Prostate gland (tissue), 2 donors: ENCODE measurements around the gene MYL12B. TPM values are rescaled to one million over a fixed set of nuclear protein-coding genes. Genes with fewer than 3 reads are reported as not detected.

ENCODE experiments used
- DNase-seq: peaks from one replicate; pipeline ENCODE4 v3.0.0-alpha.2; 2019; ENCODE audit warnings: low spot score
- H3K27ac ChIP-seq, 2 donors: fragments of 200-600 bp; sonication (generic); 2 replicates each; pipeline ENCODE4 v1.5.1; 2017 to 2019
- H3K27me3 ChIP-seq: fragments of 200-600 bp; sonication (generic); replicated peaks from 2 replicates; pipeline ENCODE4 v1.5.1; 2019; ENCODE audit not compliant: insufficient read depth
- H3K36me3 ChIP-seq, 2 donors: fragments of 200-600 bp; sonication (generic); 1 replicate in 1 of 2; 2 replicates in 1 of 2; pipeline versions ENCODE4 v1.5.1 to v1.8.1; 2017 to 2019
- H3K4me1 ChIP-seq: fragments of 200-600 bp; sonication (generic); replicated peaks from 2 replicates; pipeline ENCODE4 v1.5.1; 2019
- H3K4me3 ChIP-seq, 2 donors: fragments of 200-600 bp; sonication (generic); 2 replicates each; pipeline ENCODE4 v1.5.1; 2017 to 2019
- H3K9me3 ChIP-seq: fragments of 200-600 bp; sonication (generic); 2 replicates; pipeline ENCODE4 v1.5.1; 2017
- POLR2A ChIP-seq: fragments of 450-650 bp; IDR thresholded peaks from one replicate; pipeline ENCODE4 v1.6.1; 2016; ENCODE audit warnings: antibody characterized with exemption, mild to moderate bottlenecking
- POLR2AphosphoS5 ChIP-seq: sonication (generic); formaldehyde crosslinking; IDR thresholded peaks from one replicate; pipeline ENCODE4 v1.6.1; 2017; ENCODE audit warnings: antibody characterized with exemption
- WGBS: methylation state at CpG from one replicate; pipeline ENCODE4 v1.1.5; 2018; 5-methylcytosine and 5-hydroxymethylcytosine counted together
- intact Hi-C: fragments of 100-400 bp; cut with DNase I; formaldehyde crosslinking; loops from one replicate; pipeline ENCODE4 v1.14.2; 2022
- total RNA-seq, 2 donors: library from RNA; depleted of rRNA; stranded (reverse); fragments of >200 nt; gene quantifications; one replicate each; pipeline ENCODE4 v1.1.0, GENCODE V29; 2016
- TF ChIP-seq, protein P1 (sequence below), 4 experiments: fragments of 200-600 bp in 2 of 4; fragments of 450-650 bp in 2 of 4; sonication (generic) in 2 of 4; IDR thresholded peaks; 1 replicate in 3 of 4; 2 replicates in 1 of 4; pipeline ENCODE4 v1.5.1; 2016 to 2019; ENCODE audit warnings: antibody characterized with exemption in 4 of 4, mild to moderate bottlenecking in 2 of 4, moderate library complexity in 2 of 4

Gene MYL12B
- total RNA-seq, 2 donors from 2014 or later, result 254 to 310 TPM

DNA sequence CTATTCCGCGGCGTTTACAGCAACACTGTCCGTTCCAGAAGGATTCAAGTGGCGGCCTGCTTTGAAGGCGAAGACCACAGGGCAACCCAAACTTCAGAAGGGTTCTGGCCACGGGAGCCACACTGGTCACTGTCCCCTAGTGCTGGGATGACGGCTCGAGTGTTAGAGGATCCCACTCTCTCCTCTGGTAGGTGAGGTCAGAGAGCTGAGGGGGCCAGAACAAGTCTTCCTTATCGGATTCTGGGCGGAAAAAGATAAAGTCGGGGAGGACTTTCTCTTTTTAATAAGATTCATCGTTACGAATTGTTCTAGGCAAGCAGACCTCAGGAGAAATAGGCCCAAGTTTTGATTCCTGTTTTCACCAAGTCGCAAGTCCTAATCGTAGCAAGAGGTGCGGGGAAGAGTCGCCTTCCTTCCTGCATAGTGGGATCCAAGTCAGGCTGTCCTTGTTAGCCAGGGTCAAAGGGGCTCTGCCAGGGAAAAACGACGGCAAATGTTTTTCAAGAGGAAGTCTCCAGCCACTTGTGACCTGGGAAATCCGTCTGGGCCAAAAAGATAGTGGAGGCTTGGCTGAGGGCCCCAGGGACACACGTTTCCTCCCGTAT lies 15.2 kb upstream of the MYL12B start:
- H3K4me1 ChIP-seq, result no peaks in the 10 kb centered on the region
- 56% methylated on average over 23 of the region's 23 CpGs for WGBS
- H3K27ac ChIP-seq, result peak overlapping the region; percentile 99
- TF ChIP-seq POLR2A (no peak), POLR2AphosphoS5 (no peak)
- TF ChIP-seq, protein P1, sequence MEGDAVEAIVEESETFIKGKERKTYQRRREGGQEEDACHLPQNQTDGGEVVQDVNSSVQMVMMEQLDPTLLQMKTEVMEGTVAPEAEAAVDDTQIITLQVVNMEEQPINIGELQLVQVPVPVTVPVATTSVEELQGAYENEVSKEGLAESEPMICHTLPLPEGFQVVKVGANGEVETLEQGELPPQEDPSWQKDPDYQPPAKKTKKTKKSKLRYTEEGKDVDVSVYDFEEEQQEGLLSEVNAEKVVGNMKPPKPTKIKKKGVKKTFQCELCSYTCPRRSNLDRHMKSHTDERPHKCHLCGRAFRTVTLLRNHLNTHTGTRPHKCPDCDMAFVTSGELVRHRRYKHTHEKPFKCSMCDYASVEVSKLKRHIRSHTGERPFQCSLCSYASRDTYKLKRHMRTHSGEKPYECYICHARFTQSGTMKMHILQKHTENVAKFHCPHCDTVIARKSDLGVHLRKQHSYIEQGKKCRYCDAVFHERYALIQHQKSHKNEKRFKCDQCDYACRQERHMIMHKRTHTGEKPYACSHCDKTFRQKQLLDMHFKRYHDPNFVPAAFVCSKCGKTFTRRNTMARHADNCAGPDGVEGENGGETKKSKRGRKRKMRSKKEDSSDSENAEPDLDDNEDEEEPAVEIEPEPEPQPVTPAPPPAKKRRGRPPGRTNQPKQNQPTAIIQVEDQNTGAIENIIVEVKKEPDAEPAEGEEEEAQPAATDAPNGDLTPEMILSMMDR (IDR thresholded peaks at IDR 0.05), result no peak
- H3K9me3 ChIP-seq, result no peaks in the 10 kb centered on the region
- H3K4me3 ChIP-seq, result peak overlapping the region; percentile 91 to 96
- intact Hi-C loops, result loop anchor here (2.0 to 5.0 kb wide), 4 partner anchors 94 to 314 kb away; partner anchors contain the start of gene LPIN2
- H3K27me3 ChIP-seq, result no peaks in the 10 kb centered on the region
- DNase-seq, result no peak
- no peaks in the 10 kb centered on the region for H3K36me3 ChIP-seq

DNA sequence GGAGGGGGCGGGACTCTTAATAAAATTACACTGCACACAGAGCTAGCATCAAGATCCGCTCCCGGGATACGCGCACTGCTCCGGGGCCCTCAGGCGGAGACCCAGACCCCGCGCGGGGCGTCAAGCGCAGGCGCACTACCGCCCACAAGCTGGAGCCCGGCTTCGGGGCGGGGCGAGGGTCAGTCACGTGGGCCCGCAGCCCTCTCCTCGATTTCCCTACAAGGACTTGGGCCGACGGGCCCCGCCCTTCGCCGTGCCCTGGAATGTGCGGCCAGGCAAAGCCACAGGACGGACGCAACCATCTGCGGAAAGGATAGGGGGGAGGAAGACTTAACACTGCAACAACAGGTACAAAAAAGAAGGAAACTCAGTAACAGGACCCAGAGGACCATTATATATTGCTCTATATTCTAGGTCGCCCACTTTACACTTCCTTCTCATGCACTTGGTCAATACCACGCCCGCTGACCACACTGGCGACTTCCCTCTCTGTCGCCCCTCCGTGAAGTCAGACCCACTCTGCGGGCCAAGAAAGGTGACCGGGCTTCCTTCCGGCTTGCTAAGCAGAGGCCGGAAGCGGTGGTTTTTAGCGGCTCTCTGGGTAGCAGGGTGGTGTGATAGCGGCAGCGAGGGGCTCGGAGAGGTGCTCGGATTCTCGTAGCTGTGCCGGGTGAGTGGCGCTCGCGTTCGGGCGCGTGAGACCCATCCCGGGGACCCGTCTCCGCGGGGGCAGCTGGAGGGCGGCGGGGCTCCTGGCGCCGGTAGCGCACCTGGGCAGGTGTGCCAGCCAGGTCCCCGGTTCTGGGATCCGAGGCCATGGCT lies 14.5 kb upstream of the MYL12B start, which contains the start of gene MYL12A:
Gene MYL12A, plus strand, starts transcription at position 562 of the 822 bp plus-strand sequence. CDS start 5,447 bp downstream, outside the sequence.
- H3K4me1 ChIP-seq, result no peaks in the 10 kb centered on the region
- DNase-seq, result peak; percentile 97
- TF ChIP-seq POLR2A (peak; percentile 86), POLR2AphosphoS5 (peak; percentile 92)
- TF ChIP-seq, protein P1 (IDR thresholded peaks at IDR 0.05), result no peak
- H3K36me3 ChIP-seq, result no peaks in the 10 kb centered on the region
- no peaks in the 10 kb centered on the region for H3K9me3 ChIP-seq
- intact Hi-C loops, result loop anchor here (2.0 to 5.0 kb wide), 4 partner anchors 95 to 315 kb away; partner anchors contain the start of gene LPIN2
- peak within 1 kb of the TSS; percentile 91 to 96 for H3K4me3 ChIP-seq
- H3K27ac ChIP-seq, result peak within 1 kb of the TSS; percentile 99
- no peaks in the 10 kb centered on the region for H3K27me3 ChIP-seq
- under 1% methylated on average over 58 of the region's 65 CpGs for whole genome bisulfite sequencing

DNA sequence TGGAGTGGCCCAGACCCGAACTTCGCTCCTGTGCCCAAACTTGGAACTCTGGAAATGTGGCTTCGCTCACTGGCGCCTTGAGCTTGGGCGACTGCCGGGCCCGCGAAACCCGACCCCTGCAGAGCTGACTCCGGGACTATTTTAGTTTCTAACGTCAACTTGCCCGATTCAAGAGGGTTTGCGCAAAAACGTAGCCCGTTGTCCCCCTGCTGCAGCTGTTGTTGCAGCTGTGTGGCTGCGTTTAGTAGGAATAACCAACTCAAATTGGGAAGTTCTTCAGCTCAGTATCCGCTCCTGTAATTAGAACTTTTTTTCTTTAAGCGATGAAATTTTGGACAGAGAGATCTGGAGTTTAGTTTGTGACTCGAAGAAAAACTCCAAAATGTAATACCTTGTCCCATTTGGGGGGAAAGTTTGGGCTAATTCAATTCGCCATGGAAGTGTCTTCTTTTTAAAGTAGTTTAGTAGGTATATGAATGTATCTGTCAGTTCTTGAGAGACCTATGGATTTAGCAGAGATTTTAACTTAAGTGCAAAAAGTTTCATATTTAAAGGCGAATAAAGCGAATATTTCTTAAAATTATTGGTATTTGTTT lies 13.8 kb upstream of the MYL12B start:
- Histone ChIP-seq H3K27me3 (no peaks in the 10 kb centered on the region), H3K4me3 (peak overlapping the region; percentile 91 to 96), H3K9me3 (no peaks in the 10 kb centered on the region), H3K27ac (peak overlapping the region; percentile 99), H3K4me1 (no peaks in the 10 kb centered on the region), H3K36me3 (no peaks in the 10 kb centered on the region)
- TF ChIP-seq POLR2AphosphoS5, result no peak
- TF ChIP-seq, protein P1 (IDR thresholded peaks at IDR 0.05), result peak in 1 of 4 experiments; percentile 8
- intact Hi-C loops, result loop anchor here (5.0 kb wide), 3 partner anchors 96 to 316 kb away; no protein-coding TSS in a partner anchor
- no peak for DNase-seq
- WGBS, result under 1% methylated on average over 19 of the region's 22 CpGs

DNA sequence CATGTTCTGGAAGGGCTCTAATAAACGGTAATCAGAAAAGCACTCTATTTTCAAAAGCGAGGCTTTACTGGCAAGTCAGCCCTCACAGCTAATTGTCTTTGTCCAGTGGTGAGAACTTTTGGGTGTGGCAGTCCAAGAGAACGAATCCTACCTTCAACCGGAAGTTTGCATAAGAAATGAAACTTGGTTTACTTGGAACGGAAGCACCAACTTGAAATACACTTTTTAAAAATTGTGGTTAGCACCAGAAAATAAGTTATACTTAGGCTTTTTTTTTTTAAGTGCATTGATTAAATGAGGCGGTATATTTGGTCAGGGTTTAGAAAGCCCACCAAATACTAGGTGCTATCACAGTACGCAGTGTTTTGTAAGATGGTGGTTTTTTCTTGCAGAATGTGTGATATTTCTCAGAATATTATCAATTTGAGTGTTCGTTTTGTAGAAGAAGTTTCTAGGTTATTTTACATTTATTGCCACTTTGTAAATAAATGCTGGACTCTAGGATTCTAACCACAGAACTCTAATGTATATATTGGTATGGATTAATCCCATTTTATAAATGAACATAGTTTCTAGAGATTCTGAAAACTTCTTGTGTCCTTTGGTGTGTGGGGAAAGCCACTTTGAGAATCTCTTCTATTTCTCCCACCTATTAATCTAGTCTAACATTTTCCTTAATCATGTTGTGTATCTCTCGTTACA lies 13.1 kb upstream of the MYL12B start:
- no peaks in the 10 kb centered on the region for H3K4me1 ChIP-seq
- peak; percentile 49 for DNase-seq

More for the DNA sequence above, 13.1 kb upstream of the MYL12B start:
- Histone ChIP-seq H3K27me3 (no peaks in the 10 kb centered on the region), H3K36me3 (no peaks in the 10 kb centered on the region), H3K27ac (peak overlapping the region; percentile 99), H3K9me3 (no peaks in the 10 kb centered on the region), H3K4me3 (peak overlapping the region; percentile 91 to 96)
- intact Hi-C loops, result loop anchor here (5.0 kb wide), 3 partner anchors 97 to 317 kb away; no protein-coding TSS in a partner anchor
- 13% methylated on average over 9 of the region's 9 CpGs for WGBS
- peak; percentile 80 for TF ChIP-seq POLR2AphosphoS5
- peak; percentile 26 for TF ChIP-seq POLR2A
- TF ChIP-seq, protein P1 (IDR thresholded peaks at IDR 0.05), result no peak
